Hindlimb muscle (tissue), 1 donor: ENCODE results near the gene WRAP53. TPM values are rescaled to one million over a fixed set of nuclear protein-coding genes. Genes with fewer than 3 reads are reported as not detected.

Source experiments
- DNase-seq: peaks from one replicate; pipeline ENCODE4 v3.0.0-alpha.2; 2013
- polyA plus RNA-seq: library from polyadenylated mRNA; unstranded; fragments of 120-200 nt; gene quantifications from one replicate; pipeline ENCODE4 v1.2.1, GENCODE V29; 2013; ENCODE audit not compliant: insufficient read length

The WRAP53 gene
- polyA plus RNA-seq, 1 donor = 8.0 TPM

- DNase-seq = no peak
These were observed 20.8 kb downstream of the WRAP53 start for GRCh38 chr17:7709031-7709430.

- DNase-seq = no peak
These were observed 22.0 kb downstream of the WRAP53 start for GRCh38 chr17:7710301-7710700.

GRCh38 chr17:7711051-7711755 is 22.9 kb downstream of the WRAP53 start:
- no peak for DNase-seq

- DNase-seq = no peak
These were observed 24.0 kb downstream of the WRAP53 start for GRCh38 chr17:7712111-7712771.

- no peak for DNase-seq
These were observed 25.5 kb downstream of the WRAP53 start for GRCh38 chr17:7713782-7714181.

GRCh38 chr17:7714721-7715594 is 26.7 kb downstream of the WRAP53 start:
- no peak for DNase-seq

GRCh38 chr17:7715936-7716886 is 27.9 kb downstream of the WRAP53 start:
- DNase-seq = no peak

- peak; percentile 91 for DNase-seq
These were observed 28.9 kb downstream of the WRAP53 start, which contains the start of gene DNAH2 for GRCh38 chr17:7716901-7717755. Gene DNAH2 (plus strand): TSS chr17:7717744. CDS start chr17:7719735, 1,991 bp downstream.

- DNase-seq = no peak
These were observed 29.6 kb downstream of the WRAP53 start for GRCh38 chr17:7717756-7718350.

GRCh38 chr17:7719661-7720060 is 31.4 kb downstream of the WRAP53 start:
- DNase-seq = no peak

GRCh38 chr17:7720125-7720524 is 31.8 kb downstream of the WRAP53 start:
- DNase-seq = no peak

- no peak for DNase-seq
These were observed 33.3 kb downstream of the WRAP53 start for GRCh38 chr17:7721612-7722011.

GRCh38 chr17:7727886-7728285 is 39.6 kb downstream of the WRAP53 start:
- DNase-seq = no peak

- no peak for DNase-seq
These were observed 41.5 kb downstream of the WRAP53 start for GRCh38 chr17:7729816-7730215.

- DNase-seq = no peak
These were observed 44.8 kb downstream of the WRAP53 start for GRCh38 chr17:7732981-7733539.

- DNase-seq = no peak
These were observed 49.3 kb downstream of the WRAP53 start for GRCh38 chr17:7737601-7738000.

GRCh38 chr17:7739746-7740145 is 51.5 kb downstream of the WRAP53 start:
- DNase-seq = no peak

- no peak for DNase-seq
These were observed 52.3 kb downstream of the WRAP53 start for GRCh38 chr17:7740481-7741001.

- no peak for DNase-seq
These were observed 54.5 kb downstream of the WRAP53 start for GRCh38 chr17:7742729-7743128.

GRCh38 chr17:7744416-7744815 is 56.1 kb downstream of the WRAP53 start:
- DNase-seq = no peak
